Epithelial cell of proximal tubule (primary cell): ENCODE data around the gene RIMBP2. TPM values are rescaled to one million over a fixed set of nuclear protein-coding genes. Genes with fewer than 3 reads are reported as not detected.

Experiments used
- DNase-seq: peaks from one replicate; pipeline ENCODE4 v3.0.0-alpha.2; 2011; ENCODE audit warnings: low read depth
- H3K4me3 ChIP-seq: 2 replicates; pipeline ENCODE4 v1.5.1; 2011; ENCODE audit warnings: low read depth, mild to moderate bottlenecking, low read length
- total RNA-seq: library from RNA; depleted of rRNA; stranded (reverse); fragments of >200 nt; gene quantifications from 2 replicates; pipeline ENCODE4 v1.2.3, GENCODE V29; 2015
- TF ChIP-seq, protein P1 (sequence below): conservative IDR thresholded peaks from 2 replicates; pipeline ENCODE4 v1.5.1; 2012; ENCODE audit warnings: low read depth, mild to moderate bottlenecking, low read length

Gene RIMBP2
- total RNA-seq, 1 donor from 2014 or later = 0.98 TPM

DNA sequence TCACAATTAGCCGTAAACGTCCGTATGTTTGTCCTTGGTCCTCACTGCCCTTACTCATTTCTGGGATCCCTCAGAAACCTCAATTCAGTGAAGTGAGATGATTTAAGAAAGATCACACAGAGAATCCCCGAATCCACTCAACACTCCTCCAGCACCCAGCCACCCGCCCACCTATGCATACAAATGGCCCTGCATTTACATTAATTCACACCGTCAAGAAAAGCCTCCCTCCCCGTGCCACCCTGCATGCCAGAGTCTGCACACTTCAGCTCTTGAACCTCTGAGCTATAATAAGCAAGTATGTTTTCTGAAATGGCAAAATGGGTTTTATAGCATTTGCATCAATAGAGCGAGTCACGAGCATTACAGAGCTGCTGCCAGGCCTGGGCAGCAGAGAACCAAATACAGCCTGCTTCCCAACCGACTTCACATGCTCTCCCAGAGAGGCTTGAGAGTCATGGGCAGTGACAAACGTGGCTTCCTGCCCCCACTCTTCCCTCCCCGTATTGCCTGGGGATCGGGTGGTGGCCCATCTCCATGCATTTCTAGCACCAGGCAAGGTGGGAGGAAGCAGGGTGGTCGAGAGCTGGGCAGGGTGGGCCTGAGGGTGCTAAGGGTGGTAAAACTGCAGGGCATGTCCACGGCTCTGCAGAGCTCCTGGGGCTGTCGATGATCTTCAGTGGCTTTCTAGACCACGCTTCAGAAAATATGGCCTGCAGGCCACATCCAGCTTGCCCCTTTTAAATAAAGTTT lies 177.6 kb downstream of the RIMBP2 start:
- no peak for DNase-seq
- H3K4me3 ChIP-seq = no peak overlapping the region
- TF ChIP-seq, protein P1, sequence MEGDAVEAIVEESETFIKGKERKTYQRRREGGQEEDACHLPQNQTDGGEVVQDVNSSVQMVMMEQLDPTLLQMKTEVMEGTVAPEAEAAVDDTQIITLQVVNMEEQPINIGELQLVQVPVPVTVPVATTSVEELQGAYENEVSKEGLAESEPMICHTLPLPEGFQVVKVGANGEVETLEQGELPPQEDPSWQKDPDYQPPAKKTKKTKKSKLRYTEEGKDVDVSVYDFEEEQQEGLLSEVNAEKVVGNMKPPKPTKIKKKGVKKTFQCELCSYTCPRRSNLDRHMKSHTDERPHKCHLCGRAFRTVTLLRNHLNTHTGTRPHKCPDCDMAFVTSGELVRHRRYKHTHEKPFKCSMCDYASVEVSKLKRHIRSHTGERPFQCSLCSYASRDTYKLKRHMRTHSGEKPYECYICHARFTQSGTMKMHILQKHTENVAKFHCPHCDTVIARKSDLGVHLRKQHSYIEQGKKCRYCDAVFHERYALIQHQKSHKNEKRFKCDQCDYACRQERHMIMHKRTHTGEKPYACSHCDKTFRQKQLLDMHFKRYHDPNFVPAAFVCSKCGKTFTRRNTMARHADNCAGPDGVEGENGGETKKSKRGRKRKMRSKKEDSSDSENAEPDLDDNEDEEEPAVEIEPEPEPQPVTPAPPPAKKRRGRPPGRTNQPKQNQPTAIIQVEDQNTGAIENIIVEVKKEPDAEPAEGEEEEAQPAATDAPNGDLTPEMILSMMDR = no peak

DNA sequence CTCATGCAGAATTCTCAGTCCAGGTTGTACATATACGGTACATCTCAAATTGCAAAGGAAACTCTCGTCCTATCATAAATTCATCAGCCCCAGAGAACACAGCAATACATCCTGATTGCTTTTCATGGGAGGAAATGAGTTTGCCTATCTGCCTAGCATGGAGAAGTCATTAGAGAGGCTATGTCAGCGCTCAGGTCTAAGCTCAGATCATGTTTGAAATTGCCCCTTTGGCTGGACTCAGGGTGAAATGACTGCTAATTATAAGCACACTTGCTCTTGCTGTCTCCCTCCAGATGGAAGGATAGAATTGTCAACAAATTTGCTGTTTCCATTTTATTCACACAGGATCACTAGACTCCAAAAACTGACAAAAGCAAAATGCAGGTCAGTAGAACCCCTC lies 178.4 kb downstream of the RIMBP2 start:
- H3K4me3 ChIP-seq = no peak overlapping the region
- no peak for DNase-seq
- TF ChIP-seq, protein P1 = no peak

DNA sequence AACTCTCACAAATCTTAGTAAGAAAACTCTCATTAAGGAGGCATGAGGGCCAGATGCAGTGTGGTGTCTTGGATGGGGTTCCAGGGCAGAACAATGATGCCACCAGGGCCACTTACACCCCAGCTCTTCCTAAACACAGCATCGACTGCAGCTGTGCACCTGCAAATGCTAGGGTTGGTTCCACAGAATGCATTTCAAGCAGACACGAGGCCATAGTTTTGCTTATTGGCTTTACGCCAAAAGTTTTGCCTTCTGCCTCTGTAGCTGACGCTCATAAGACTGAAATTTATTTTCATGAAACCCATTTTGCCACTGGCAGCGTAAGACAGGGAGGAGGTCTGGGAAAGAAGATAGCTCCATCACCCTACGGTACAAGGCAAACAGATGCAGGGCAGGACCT lies 179.0 kb downstream of the RIMBP2 start:
- TF ChIP-seq, protein P1 = no peak
- no peak overlapping the region for H3K4me3 ChIP-seq
- DNase-seq = no peak

DNA sequence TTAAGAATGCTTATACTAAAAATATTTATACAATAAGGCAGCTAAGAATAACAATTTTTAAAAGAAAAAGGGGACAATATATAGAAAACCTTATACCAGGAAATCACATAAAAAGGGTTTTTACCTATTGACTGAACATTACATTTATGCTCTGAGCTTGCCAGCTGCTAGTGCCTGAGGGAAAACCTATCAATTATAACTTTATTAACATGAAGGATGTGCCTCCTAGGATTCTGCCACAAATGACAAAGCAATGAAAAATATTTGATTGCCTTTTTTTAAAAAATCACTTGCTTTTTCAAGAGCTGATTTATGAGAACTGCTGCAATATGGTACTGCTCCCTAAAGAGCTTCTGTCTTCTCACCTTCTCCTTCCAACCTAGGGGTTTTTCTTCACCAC lies 185.7 kb downstream of the RIMBP2 start:
- TF ChIP-seq, protein P1 = no peak
- no peak overlapping the region for H3K4me3 ChIP-seq

DNA sequence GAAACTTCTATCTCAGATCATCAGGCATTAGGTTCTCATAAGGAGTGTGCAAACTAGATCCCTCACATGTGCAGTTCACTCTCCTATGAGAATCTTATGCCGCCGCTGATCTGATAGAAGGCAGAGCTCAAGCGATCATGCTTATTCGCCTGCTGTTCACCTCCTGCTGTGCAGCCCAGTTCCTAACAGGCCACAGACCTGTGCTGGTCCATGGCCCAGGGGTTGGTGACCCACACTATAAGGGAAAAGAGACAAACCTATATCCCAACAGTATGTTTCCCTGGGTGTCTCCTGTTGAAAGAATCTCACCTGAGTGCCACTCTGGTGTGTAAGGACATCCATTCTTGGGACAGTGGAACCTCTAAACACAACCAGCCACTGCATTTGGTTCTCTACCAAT lies 186.3 kb downstream of the RIMBP2 start:
- DNase-seq = no peak
- TF ChIP-seq, protein P1 = no peak
- H3K4me3 ChIP-seq = no peak overlapping the region

More for the DNA sequence above, 185.7 kb downstream of the RIMBP2 start:
- no peak for DNase-seq

DNA sequence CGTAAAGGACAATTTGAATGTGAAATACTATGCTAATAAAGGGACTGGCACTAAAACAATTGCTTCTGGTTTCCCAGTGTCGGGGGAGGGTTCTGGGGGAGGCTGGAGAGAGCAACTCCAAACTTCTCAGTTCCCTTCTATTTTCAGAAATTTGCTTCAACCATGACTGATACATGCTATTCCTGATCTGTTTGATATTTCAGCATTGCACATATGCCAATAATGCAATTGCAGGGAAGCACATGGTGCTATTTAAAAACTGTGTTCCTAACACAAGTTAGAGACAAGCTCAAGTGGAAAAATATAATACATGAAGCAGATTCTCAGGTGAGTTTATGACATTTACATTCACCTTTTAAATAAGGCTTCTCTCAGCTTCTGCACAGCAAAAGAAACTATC lies 188.9 kb downstream of the RIMBP2 start:
- TF ChIP-seq, protein P1 = no peak
- H3K4me3 ChIP-seq = no peak overlapping the region
- no peak for DNase-seq

DNA sequence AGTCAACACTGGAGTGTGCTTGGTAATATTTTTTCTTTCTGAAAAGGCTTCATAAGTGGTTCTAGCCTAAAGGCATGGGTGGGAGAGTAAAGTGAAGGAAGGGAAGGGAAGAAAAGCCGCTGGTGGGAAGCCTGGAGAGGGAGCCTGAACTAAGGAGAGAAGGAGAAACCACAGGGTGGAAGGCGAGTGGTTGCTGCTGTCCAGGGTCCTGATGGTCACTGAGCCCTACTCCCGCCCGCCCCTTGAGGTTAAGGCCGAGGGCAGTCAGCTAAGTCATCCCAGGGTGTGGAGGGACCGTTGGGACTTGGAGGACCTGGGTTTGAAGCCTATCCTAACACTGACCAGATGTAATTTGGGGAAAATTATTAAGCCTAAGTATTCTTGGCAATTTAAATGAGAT lies 189.3 kb downstream of the RIMBP2 start:
- H3K4me3 ChIP-seq = no peak overlapping the region
- no peak for DNase-seq
- TF ChIP-seq, protein P1 = no peak
